ENCODE measurements around the gene MT1A.
"Not testable (repeated sequence)": the region's sequence is repeated elsewhere in the genome, so short reads cannot be mapped to it uniquely, and the experiment has no call there.

- TF ChIP-seq POLR2A, CTCF, EP300 (IDR thresholded peaks at IDR 0.05): not testable (repeated sequence)
Observed at GRCh38 chr16:56665286-56666261, 27.1 kb downstream of the MT1A start.

All from ovary (tissue), 3 donors.